ENCODE measurements around the gene ATR. TPM values are rescaled to one million over a fixed set of nuclear protein-coding genes. Genes with fewer than 3 reads are reported as not detected.

Gene ATR
- polyA plus RNA-seq, 1 donor from 2014 or later: 26.1 TPM

DNA sequence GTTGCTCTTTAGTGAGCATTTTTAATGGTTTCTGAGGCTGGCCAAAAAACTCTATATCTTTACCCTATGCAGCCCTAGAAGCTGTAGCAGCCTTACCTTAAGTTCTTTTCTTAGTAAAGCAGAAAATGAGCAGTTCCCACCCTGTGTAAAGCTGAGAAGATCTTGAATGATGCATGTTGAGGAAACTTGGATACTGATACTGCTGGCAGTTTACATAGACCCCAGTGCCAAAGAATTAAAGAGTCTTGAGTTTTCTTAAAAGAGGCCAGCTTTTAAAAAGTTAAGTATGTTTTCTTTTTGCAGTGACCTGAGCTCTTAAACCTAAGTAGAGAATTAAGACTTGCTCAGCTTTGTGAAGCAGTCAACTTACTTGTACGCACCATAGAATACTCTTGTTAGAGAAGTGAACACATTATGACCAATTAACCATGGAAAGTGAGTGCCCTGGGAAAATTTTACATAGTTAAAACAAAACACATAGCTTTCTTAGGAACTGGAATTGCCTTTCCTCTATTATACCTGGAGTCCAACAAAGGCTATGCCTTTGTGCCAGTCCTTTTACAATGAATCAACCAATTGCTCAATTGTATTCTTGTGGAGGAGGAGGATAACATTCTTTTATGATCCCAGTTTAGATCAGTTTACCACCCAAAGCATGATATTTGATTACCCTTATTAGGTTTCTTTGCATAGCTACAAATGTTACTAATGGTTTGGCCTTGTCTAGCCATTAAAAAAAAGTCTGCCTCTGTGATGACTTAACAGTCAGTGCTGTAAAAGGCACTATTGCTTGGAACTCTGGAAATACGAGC lies 46.0 kb upstream of the ATR start (continued):
- no peak for TF ChIP-seq TAF1 (IDR thresholded peaks at IDR 0.05; ENCODE audit: low read depth)
- no peak for TF ChIP-seq SMC3 (conservative IDR thresholded peaks at IDR 0.05; ENCODE audit: poor library complexity)

GRCh38 chr3:142623194-142623593 lies 44.7 kb upstream of the ATR start:
- no peak overlapping the region for H2AFZ ChIP-seq (ENCODE audit: low read depth, low read length)
- H3K36me3 ChIP-seq (ENCODE audit: insufficient read depth, low read length): no peaks in the 10 kb centered on the region
- H3K9me3 ChIP-seq (ENCODE audit: low read length): no peaks in the 10 kb centered on the region
- H4K20me1 ChIP-seq (ENCODE audit: insufficient read depth): no peaks in the 10 kb centered on the region
- no peaks in the 10 kb centered on the region for H3K9me2 ChIP-seq (ENCODE audit: insufficient read depth, low read length)
- H3K4me3 ChIP-seq (ENCODE audit: low read length): no peak overlapping the region
- no peaks in the 10 kb centered on the region for H3F3A ChIP-seq (ENCODE audit: insufficient read depth, low read length, poor library complexity, severe bottlenecking)
- H3K79me2 ChIP-seq (replicated peaks; ENCODE audit: insufficient read depth, low read length): no peaks in the 10 kb centered on the region
- no peak overlapping the region for H3K9ac ChIP-seq (ENCODE audit: low read length)
- H3K4me2 ChIP-seq (ENCODE audit: low read length): no peak overlapping the region
- no peak for TF ChIP-seq POLR2AphosphoS5 (IDR thresholded peaks at IDR 0.05)
- no peak for TF ChIP-seq EZH2 (IDR thresholded peaks at IDR 0.05; ENCODE audit: borderline replicate concordance, insufficient read depth, low read length, poor library complexity, severe bottlenecking)
- no peak for TF ChIP-seq EP300 (conservative IDR thresholded peaks at IDR 0.05; ENCODE audit: poor library complexity, severe bottlenecking)
- no peak for TF ChIP-seq REST (IDR thresholded peaks at IDR 0.05; ENCODE audit: borderline replicate concordance)
- no peak for TF ChIP-seq RAD21 (conservative IDR thresholded peaks at IDR 0.05)
- TF ChIP-seq MXI1 (conservative IDR thresholded peaks at IDR 0.05; ENCODE audit: poor library complexity, severe bottlenecking): no peak
- TF ChIP-seq, protein P1, sequence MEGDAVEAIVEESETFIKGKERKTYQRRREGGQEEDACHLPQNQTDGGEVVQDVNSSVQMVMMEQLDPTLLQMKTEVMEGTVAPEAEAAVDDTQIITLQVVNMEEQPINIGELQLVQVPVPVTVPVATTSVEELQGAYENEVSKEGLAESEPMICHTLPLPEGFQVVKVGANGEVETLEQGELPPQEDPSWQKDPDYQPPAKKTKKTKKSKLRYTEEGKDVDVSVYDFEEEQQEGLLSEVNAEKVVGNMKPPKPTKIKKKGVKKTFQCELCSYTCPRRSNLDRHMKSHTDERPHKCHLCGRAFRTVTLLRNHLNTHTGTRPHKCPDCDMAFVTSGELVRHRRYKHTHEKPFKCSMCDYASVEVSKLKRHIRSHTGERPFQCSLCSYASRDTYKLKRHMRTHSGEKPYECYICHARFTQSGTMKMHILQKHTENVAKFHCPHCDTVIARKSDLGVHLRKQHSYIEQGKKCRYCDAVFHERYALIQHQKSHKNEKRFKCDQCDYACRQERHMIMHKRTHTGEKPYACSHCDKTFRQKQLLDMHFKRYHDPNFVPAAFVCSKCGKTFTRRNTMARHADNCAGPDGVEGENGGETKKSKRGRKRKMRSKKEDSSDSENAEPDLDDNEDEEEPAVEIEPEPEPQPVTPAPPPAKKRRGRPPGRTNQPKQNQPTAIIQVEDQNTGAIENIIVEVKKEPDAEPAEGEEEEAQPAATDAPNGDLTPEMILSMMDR (IDR thresholded peaks at IDR 0.05; ENCODE audit: poor library complexity, severe bottlenecking): no peak
- no peaks in the 10 kb centered on the region for H3K27me3 ChIP-seq (ENCODE audit: insufficient read depth, low read depth, low read length)
- H3K27ac ChIP-seq (ENCODE audit: low read length): no peak overlapping the region

DNA sequence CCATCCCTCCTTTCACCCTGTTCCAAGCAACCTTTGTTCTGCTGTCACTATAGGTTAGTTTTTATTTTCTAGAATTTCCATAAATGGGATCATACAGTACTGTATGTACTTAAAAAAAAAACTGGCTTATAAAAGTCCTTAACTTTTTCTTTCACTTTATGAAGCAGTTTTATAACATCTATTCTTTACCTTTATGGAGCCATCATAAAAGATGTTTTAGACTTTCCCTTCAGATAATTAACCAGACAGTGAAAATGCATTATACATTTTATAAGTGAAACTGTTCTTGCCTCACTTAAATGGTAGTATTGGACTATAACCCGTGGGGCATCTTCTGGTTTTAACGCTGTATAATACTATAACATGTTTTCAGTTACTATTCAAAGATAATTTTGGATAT lies 43.9 kb upstream of the ATR start:
- Histone ChIP-seq H3K79me2 (replicated peaks; ENCODE audit: insufficient read depth, low read length) (no peaks in the 10 kb centered on the region), H3K27ac (ENCODE audit: low read length) (no peak overlapping the region), H3K36me3 (ENCODE audit: insufficient read depth, low read length) (no peaks in the 10 kb centered on the region), H4K20me1 (ENCODE audit: insufficient read depth) (no peaks in the 10 kb centered on the region), H3K27me3 (ENCODE audit: insufficient read depth, low read depth, low read length) (no peaks in the 10 kb centered on the region), H3K4me3 (ENCODE audit: low read length) (no peak overlapping the region), H3K9ac (ENCODE audit: low read length) (no peak overlapping the region), H3K9me2 (ENCODE audit: insufficient read depth, low read length) (no peaks in the 10 kb centered on the region), H3F3A (ENCODE audit: insufficient read depth, low read length, poor library complexity, severe bottlenecking) (no peaks in the 10 kb centered on the region), H3K4me2 (ENCODE audit: low read length) (no peak overlapping the region), H2AFZ (ENCODE audit: low read depth, low read length) (no peak overlapping the region), H3K9me3 (ENCODE audit: low read length) (no peaks in the 10 kb centered on the region)
- TF ChIP-seq MXI1 (conservative IDR thresholded peaks at IDR 0.05; ENCODE audit: poor library complexity, severe bottlenecking) (no peak), SMC3 (conservative IDR thresholded peaks at IDR 0.05; ENCODE audit: poor library complexity) (no peak), EP300 (conservative IDR thresholded peaks at IDR 0.05; ENCODE audit: poor library complexity, severe bottlenecking) (no peak), RAD21 (conservative IDR thresholded peaks at IDR 0.05) (no peak), EZH2 (IDR thresholded peaks at IDR 0.05; ENCODE audit: borderline replicate concordance, insufficient read depth, low read length, poor library complexity, severe bottlenecking) (no peak), REST (IDR thresholded peaks at IDR 0.05; ENCODE audit: borderline replicate concordance) (no peak), POLR2AphosphoS5 (IDR thresholded peaks at IDR 0.05) (no peak), TAF1 (IDR thresholded peaks at IDR 0.05; ENCODE audit: low read depth) (no peak)
- TF ChIP-seq, protein P1 (IDR thresholded peaks at IDR 0.05; ENCODE audit: poor library complexity, severe bottlenecking): no peak

Data from neural cell (in vitro differentiated cells).